ENCODE data around the gene FHDC1. TPM values are rescaled to one million over a fixed set of nuclear protein-coding genes. Genes with fewer than 3 reads are reported as not detected.

Gene FHDC1
- total RNA-seq, 1 experiment from 2014 or later = 19.9 TPM

DNA sequence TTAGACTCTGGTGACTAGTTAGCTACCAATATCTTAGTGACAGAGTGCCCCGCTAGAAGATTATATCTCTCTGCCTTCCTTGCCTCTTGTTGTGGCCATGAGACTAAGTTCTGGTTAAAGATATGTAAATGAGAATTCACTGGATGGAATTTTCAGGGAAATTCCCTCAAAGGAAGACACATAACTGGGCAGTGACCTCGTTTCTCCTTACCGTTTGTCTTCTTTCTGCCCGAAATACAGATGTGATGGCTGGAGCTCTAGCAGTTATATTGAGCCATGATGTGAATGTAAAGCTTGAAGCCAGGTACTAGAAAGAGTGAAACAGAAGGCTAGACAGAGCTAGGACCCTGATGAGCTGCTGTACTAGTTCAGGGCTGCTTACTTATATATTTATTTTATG is 80.5 kb downstream of the FHDC1 start:
- Mint-ChIP-seq H3K9me3 (peaks cover 4% of the 10 kb centered on the region in 2 experiments; a peak in 4 of 5 replicates), H3K27ac (no peak overlapping the region), H3K36me3 (ENCODE audit: insufficient read depth in 1 of 3, low read depth in 3 of 3) (peaks cover 0 to 8% (median 4%) of the 10 kb centered on the region in 3 experiments), H3K4me1 (peaks cover 21 to 23% of the 10 kb centered on the region in 2 experiments), H3K4me3 (no peak overlapping the region), H3K27me3 (ENCODE audit: low read depth) (peaks cover 5% of the 10 kb centered on the region; the same call in 1 of the 2 replicates)
- H3K9me3 ChIP-seq (ENCODE audit: control insufficient read depth, low read depth, low read length) = no peaks in the 10 kb centered on the region
- no peak overlapping the region for H2BK5ac ChIP-seq (ENCODE audit: insufficient read length, low read length)
- H3T11ph ChIP-seq (ENCODE audit: low read length) = no peak overlapping the region
- H2AFZ ChIP-seq (ENCODE audit: low read length) = no peak overlapping the region
- H4K8ac ChIP-seq (replicated peaks; ENCODE audit: insufficient read length, low read depth, low read length) = no peak overlapping the region
- H3K9ac ChIP-seq (ENCODE audit: extremely low read depth, insufficient read length, low read length) = no peak overlapping the region
- no peak overlapping the region for H2BK12ac ChIP-seq (ENCODE audit: insufficient read length, low read depth, low read length)
- H2BK15ac ChIP-seq (ENCODE audit: low read depth, low read length) = no peak overlapping the region
- no peak overlapping the region for H3K56ac ChIP-seq (ENCODE audit: insufficient read length, low read depth, low read length)
- no CpG with 5 or more reads among the region's 4 CpGs for WGBS (ENCODE audit: extremely low coverage, insufficient read length, low lambda C conversion rate)
- H3K18ac ChIP-seq (ENCODE audit: insufficient read length, low read depth, low read length) = no peak overlapping the region
- no peaks in the 10 kb centered on the region for H3K4me1 ChIP-seq (ENCODE audit: insufficient read depth, low read length)
- H2BK120ac ChIP-seq (ENCODE audit: low read depth, low read length, poor library complexity, severe bottlenecking) = no peak overlapping the region
- H4K5ac ChIP-seq (ENCODE audit: insufficient read length, low read depth, low read length) = no peak overlapping the region
- peaks cover under 1% of the 10 kb centered on the region for H4K20me1 ChIP-seq (ENCODE audit: control insufficient read depth, insufficient read depth, insufficient read length)
- no peak overlapping the region for H3K14ac ChIP-seq (ENCODE audit: insufficient read depth, low read length)
- H4K91ac ChIP-seq (ENCODE audit: insufficient read length, low read depth, low read length) = no peak overlapping the region
- no peak overlapping the region for H3K4me2 ChIP-seq (ENCODE audit: insufficient read depth, insufficient read length, low read length)
- no peak overlapping the region for H3K23ac ChIP-seq (ENCODE audit: insufficient read length, low read depth, low read length)
- no peaks in the 10 kb centered on the region for H3K23me2 ChIP-seq (ENCODE audit: insufficient read length, low read depth, low read length, poor library complexity, severe bottlenecking)
- H3K79me1 ChIP-seq (ENCODE audit: insufficient read depth, low read depth, low read length, poor library complexity, severe bottlenecking) = no peaks in the 10 kb centered on the region
- no peak overlapping the region for H2AK5ac ChIP-seq (ENCODE audit: insufficient read length, low read length)
- no peaks in the 10 kb centered on the region for H3K27me3 ChIP-seq (ENCODE audit: insufficient read depth, low read length)
- H3K79me2 ChIP-seq (ENCODE audit: insufficient read depth, low read length) = no peaks in the 10 kb centered on the region
- H3K4ac ChIP-seq (ENCODE audit: low read depth, low read length) = no peak overlapping the region
- H3K27ac ChIP-seq (ENCODE audit: insufficient read length, low read depth, low read length) = no peak overlapping the region
- no peak for DNase-seq
- TF ChIP-seq, protein P1, sequence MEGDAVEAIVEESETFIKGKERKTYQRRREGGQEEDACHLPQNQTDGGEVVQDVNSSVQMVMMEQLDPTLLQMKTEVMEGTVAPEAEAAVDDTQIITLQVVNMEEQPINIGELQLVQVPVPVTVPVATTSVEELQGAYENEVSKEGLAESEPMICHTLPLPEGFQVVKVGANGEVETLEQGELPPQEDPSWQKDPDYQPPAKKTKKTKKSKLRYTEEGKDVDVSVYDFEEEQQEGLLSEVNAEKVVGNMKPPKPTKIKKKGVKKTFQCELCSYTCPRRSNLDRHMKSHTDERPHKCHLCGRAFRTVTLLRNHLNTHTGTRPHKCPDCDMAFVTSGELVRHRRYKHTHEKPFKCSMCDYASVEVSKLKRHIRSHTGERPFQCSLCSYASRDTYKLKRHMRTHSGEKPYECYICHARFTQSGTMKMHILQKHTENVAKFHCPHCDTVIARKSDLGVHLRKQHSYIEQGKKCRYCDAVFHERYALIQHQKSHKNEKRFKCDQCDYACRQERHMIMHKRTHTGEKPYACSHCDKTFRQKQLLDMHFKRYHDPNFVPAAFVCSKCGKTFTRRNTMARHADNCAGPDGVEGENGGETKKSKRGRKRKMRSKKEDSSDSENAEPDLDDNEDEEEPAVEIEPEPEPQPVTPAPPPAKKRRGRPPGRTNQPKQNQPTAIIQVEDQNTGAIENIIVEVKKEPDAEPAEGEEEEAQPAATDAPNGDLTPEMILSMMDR (conservative IDR thresholded peaks at IDR 0.05) = no peak
- no peak overlapping the region for H2BK20ac ChIP-seq (ENCODE audit: low read depth, low read length, poor library complexity, severe bottlenecking)

Measured in H9 (cell line).